ENCODE measurements around the gene TAS1R3. TPM values are rescaled to one million over a fixed set of nuclear protein-coding genes. Genes with fewer than 3 reads are reported as not detected.

The TAS1R3 gene
- under 1 TPM; 0.21 to 0.29 (median 0.24) TPM for polyA plus RNA-seq (ENCODE audit: insufficient read length in 3 of 3)

- DNase-seq (ENCODE audit: low read depth in 3 of 3, low spot score in 2 of 3): no peak
Observed at GRCh38 chr1:1331068-1331965, at the start of gene TAS1R3. TSS of gene TAS1R3 (plus strand) at chr1:1331280. CDS start at chr1:1331346, 66 bp downstream.

GRCh38 chr1:1281533-1282321 is 49.4 kb upstream of the TAS1R3 start:
- DNase-seq (ENCODE audit: low read depth in 3 of 3, low spot score in 2 of 3): no peak

GRCh38 chr1:1282998-1283397 is 48.1 kb upstream of the TAS1R3 start:
- no peak for DNase-seq (ENCODE audit: low read depth in 3 of 3, low spot score in 2 of 3)

GRCh38 chr1:1283821-1284220 is 47.3 kb upstream of the TAS1R3 start:
- no peak for DNase-seq (ENCODE audit: low read depth in 3 of 3, low spot score in 2 of 3)

GRCh38 chr1:1284221-1285101 is 46.6 kb upstream of the TAS1R3 start:
- no peak for DNase-seq (ENCODE audit: low read depth in 3 of 3, low spot score in 2 of 3)

- DNase-seq (ENCODE audit: low read depth in 3 of 3, low spot score in 2 of 3): no peak
Observed at GRCh38 chr1:1285102-1285571, 45.9 kb upstream of the TAS1R3 start.

GRCh38 chr1:1285611-1286311 is 45.3 kb upstream of the TAS1R3 start:
- DNase-seq (ENCODE audit: low read depth in 3 of 3, low spot score in 2 of 3): no peak

GRCh38 chr1:1286313-1287261 is 44.5 kb upstream of the TAS1R3 start:
- DNase-seq (ENCODE audit: low read depth in 3 of 3, low spot score in 2 of 3): no peak

- no peak for DNase-seq (ENCODE audit: low read depth in 3 of 3, low spot score in 2 of 3)
Observed at GRCh38 chr1:1287288-1288110, 43.6 kb upstream of the TAS1R3 start.

GRCh38 chr1:1290238-1290731 is 40.8 kb upstream of the TAS1R3 start:
- DNase-seq (ENCODE audit: low read depth in 3 of 3, low spot score in 2 of 3): no peak

- DNase-seq (ENCODE audit: low read depth in 3 of 3, low spot score in 2 of 3): no peak
Observed at GRCh38 chr1:1291023-1291528, 40.0 kb upstream of the TAS1R3 start.

GRCh38 chr1:1291548-1292441 is 39.3 kb upstream of the TAS1R3 start:
- peak in 2 of 3 donors; percentile 59 to 61 for DNase-seq (ENCODE audit: low read depth in 3 of 3, low spot score in 2 of 3)

- no peak for DNase-seq (ENCODE audit: low read depth in 3 of 3, low spot score in 2 of 3)
Observed at GRCh38 chr1:1292442-1292779, 38.7 kb upstream of the TAS1R3 start.

GRCh38 chr1:1292851-1293250 is 38.2 kb upstream of the TAS1R3 start:
- no peak for DNase-seq (ENCODE audit: low read depth in 3 of 3, low spot score in 2 of 3)

- DNase-seq (ENCODE audit: low read depth in 3 of 3, low spot score in 2 of 3): no peak
Observed at GRCh38 chr1:1293263-1294249, 37.5 kb upstream of the TAS1R3 start.

Measured in right renal cortex interstitium (tissue), 3 donors.